Activated gamma-delta T cell treated with anti-CD3 and anti-CD28 coated beads, Interleukin-2, amount 50 U/mL, for 16 hours (primary cell): Measurements from ENCODE around the gene SEC23A.
"Not testable (repeated sequence)": the region's sequence is repeated elsewhere in the genome, so short reads cannot be mapped to it uniquely, and the experiment has no call there.

Experiments
- DNase-seq: peaks from one replicate; pipeline ENCODE4 v3.0.0-alpha.2; 2020; ENCODE audit warnings: low read depth

Gene SEC23A

DNA sequence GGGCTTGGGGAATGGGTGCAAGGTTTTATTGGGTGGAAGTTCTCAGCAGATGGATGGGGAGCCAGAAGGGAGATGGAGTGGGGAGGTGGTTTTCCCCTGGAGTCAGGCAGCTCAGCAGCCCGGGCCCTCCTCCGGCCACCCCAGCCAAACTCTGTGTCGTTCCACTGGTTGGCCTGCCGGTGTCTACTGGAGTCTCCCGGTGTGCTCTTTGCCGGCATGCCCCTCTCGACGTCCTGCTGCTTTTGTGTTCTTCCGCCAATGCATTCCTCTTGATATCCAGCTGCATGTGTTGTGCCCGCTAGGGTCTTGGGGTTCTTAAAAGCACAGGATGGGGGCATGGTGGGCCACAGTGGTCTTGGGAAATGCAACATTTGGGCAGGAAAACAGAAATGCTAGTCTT is 72.8 kb downstream of the SEC23A start:
- DNase-seq = no peak

DNA sequence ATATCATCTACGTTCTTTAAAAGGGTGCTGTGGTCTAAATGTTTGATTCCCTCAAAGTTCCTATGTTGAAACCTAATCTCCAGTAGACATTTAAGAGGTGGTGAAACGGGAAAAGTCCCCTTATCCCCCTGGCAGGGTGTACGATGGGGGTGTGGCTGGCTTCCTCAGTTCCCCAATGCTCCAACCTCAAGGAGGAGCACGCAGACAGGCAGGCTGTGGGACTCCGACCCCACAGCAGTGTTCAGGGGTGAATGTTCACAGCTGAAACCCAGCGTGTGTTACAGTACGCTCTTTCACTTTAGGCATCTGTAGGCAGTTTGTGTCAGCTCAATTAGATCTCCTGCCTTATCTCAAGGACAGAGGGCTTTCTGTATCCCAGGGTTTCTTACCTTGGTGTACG is 73.2 kb downstream of the SEC23A start:
- no peak for DNase-seq

DNA sequence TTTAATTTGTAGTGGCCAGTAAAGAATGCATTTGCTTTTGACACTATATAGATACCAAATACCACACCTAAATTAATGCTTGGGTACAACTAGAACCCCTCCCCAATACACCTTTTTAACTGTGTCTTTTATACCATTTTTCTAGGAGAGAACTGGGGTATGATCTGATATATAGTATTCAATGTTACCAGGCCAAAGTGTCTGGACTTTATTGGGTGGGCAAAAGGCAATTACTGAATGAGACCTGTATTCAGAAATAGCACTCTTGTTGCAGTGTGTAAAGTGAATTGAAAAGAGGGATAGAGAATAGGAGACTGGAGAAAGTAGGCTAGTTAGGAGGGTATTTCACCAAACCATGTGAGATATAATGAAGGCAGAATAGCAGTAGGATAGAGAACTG is 74.4 kb downstream of the SEC23A start:
- no peak for DNase-seq

DNA sequence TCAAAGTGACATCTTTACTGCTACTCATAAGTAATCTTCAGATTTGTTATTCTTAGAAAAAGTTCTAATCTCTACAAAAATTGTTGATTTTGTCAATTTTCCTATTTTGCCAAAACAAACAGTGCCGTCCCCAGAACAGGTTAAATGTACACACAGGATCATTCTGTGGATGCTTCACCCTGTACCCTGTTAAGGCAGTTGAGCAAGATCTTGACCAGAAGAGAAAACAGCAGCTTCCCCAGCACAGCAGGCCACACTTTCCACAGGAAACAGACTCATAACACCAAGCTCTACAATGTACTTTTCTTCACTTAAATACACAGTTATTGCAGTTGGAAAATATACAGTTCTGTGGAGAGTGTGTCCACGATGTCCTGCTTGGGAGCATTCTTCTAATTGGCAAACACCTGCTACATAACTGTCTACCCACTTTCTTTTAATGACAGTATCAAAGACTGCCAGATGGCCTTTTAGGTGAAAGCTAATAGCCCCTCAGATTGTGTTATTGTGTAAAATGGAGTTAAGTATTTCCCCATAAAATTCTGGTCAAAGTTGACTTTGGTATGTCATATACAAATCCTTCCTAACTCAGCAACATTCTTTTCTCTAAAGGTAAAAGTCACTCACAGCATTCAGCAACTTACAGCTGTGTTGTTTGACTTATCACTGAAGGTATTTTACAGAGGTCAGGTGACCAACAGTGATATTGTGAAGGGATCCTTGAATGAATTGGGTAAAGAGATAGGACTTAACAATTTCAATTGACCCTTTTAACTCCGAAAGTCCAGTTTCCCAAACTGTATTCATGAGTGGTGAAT is 77.0 kb downstream of the SEC23A start:
- no peak for DNase-seq

DNA sequence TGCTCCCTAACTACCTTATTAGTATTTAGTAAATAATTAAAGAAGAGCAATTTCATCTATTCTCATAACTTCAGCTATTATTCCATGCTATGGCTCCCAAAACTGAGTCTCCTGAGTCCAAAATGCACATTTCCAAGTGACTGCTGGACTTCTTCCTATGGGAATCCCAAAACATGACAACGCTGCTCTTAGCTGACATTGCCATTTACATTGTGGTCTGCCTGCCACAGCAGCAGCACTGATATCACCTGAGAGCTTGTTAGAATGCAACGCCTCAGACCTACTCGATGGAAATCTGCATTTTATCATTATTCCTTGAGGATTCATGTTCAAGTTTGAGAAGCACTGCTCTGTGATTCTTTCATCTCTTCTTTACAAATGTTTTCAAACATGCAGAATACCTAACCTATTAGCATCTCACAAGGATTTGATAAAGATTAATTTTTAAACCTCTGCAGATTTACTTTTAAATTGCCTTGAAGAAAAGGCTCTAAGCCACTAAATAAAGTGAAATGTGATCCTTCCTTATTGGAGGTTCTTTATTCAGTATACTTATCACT is 77.7 kb downstream of the SEC23A start:
- DNase-seq = no peak

DNA sequence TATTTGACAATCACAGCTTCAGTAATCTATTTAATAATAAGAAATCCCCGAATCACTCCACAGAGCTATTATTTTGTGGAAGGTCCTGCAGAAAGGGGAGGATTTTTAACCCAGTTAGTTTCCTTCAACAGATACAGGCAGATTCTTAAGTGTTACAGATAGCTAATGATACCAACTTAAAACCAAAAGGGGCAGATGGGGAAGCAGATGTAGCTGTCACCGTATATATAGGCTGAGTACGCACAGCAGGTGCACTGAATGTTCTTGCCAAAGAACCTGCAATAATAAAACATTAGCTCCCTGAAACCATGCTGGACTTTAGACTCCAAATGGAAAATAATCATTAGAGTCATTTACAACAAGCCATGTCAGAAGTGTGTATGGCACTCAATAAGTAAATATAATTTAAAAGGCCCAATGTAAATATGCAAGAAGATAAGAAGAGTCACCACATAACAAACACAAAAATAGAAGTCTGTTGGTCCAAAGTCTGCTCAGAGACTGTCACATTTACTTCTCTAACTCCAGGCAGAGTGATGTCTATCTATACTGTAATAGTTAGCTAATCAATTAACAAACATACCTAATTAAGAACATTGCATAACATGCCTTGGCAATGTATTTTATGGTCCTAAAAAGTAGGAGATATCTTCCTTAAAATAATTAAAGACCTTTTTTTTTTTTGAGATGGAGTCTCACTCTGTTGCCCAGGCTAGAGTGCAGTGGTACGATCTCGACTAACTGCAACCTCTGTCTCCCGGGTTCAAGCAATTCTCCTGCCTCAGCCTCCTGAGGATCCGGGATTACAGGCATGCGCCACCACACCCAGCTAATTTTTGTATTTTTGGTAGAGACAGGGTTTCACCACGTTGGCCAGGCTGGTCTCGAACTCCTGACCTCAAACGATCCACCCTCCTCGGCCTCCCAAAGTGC is 78.8 kb downstream of the SEC23A start:
- no peak for DNase-seq

DNA sequence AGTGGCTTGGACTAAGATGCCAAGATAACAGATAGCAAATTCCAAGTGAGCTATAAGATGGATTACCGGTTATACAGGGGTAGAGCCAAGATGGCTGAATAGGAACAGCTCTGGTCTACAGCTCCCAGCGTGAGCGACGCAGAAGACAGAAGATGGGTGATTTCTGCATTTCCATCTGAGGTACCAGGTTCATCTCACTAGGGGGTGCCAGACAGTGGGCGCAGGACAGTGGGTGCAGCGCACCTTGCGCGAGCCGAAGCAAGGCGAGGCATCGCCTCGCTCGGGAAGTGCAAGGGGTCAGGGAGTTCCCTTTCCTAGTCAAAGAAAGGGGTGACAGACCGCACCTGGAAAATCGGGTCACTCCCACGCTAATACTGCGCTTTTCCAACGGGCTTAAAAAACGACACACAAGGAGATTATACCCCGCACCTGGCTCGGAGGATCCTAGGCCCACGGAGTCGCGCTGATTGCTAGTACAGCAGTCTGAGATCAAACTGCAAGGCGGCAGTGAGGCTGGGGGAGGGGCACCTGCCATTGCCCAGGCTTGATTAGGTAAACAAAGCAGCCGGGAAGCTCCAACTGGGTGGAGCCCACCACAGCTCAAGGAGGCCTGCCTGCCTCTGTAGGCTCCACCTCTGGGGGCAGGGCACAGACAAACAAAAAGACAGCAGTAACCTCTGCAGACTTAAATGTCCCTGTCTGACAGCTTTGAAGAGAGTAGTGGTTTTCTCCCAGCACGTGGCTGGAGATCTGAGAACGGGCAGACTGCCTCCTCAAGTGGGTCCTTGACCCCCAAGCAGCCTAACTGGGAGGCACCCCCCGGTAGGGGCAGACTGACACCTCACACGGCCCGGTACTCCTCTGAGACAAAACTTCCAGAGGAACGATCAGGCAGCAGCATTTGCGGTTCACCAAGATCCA is 85.7 kb downstream of the SEC23A start:
- not testable (repeated sequence) for DNase-seq

DNA sequence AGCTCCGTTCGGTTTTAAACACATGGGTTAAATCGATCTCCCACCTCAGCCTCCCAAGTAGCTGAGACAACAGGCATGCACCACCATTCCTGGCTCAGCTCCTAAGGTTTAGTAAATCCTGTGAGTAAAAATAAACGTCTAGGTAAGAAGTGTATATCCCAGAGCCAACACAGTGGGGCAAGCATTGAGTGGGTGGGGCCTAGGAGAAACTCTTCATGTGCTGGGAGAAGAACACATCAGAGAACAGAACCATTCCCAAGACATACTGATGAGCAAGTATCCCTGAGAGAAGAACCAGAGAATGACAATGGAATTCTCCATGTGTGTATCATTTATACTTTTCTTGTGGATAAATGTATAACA is 86.3 kb downstream of the SEC23A start:
- no peak for DNase-seq

DNA sequence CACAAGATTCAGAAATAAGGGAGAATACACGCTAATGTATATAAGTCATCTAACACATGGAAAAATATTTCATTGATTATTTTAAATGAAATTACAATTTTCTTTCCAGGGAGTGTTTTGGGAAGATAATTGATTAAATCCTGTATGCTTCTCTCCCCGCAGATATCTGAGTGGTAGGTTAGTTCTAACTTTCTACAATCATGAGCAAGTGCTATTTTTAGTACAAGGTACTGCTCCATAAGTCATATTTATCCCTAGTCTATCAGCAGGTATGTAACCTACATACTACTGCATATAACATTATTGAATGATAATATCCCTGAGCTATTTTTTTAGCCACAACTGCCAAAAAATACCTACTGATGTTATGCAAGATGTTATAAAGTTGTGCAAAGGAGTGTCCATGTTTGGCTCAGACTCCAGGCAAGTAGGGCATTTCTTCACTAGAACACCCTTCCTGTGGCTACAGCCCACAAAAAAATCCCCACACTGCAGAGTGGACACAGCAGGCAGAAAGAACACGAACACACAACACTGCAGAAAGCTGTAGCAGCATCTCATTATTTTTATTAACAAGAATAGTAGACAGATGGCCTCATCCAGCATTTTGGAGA is 87.0 kb downstream of the SEC23A start:
- DNase-seq = no peak

DNA sequence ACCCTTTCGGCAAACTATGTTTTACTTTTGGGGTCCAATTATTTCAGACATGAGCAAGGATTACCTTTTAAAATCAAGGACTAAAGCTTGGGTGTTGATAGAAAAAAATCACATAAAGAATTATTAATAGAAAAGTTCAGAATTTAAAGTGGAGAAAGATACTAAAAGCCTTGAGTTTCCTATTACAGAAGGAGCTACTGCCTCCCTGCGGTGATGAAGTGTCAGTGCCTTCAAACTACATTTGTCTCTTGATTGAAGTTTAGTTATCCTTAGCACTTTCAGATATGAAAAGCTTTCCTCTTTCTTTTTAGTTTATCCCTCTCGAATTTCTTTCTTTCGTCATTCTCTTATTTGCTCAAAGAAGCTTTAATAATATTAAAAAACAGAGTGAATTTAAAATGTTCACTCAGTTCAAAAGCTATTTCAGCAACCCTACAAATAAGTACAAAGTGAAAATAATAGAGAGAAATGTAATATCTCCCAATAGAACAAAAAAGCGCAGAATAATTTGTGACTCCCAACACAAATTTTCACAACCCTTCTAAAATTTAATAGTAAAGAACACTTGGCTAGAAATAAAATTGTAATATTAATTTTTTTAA is 87.6 kb downstream of the SEC23A start:
- DNase-seq = no peak

DNA sequence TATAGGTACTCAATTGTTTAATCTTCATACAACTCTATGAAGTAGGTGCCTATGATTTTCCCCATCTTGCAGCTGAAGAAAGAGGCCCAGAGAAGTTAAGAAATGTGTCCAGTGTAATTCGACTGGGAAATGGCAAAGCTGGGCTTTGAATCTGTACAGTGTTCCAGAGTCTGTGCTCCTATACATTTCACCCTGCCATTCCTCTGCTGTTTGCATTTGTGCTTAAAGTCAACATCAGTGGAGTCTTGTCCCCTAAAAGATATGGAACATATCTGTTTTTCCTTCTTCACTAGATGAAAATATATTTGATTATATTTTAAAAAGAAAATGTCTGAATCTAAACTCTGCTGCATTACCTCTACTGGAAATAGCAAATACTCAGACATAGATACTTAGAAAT is 88.6 kb downstream of the SEC23A start:
- no peak for DNase-seq

DNA sequence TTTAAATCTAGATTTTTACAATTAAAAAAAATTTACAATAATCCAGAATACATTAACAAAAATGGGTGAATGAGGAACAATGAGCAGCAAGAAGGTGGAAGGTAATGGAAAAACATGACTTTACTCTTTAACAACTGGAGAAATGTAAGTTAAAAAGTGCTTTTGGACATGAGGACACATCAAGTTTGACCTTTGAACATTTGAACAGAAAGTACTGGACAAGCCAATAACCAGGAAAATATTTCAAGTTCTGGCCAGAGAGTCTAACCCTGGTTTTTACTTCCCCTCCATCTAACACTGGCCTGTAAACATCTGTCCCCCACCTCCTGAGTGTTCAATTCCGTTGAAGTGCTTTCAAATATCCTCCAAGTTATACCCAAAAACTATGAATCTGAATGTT is 94.1 kb downstream of the SEC23A start:
- not testable (repeated sequence) for DNase-seq

DNA sequence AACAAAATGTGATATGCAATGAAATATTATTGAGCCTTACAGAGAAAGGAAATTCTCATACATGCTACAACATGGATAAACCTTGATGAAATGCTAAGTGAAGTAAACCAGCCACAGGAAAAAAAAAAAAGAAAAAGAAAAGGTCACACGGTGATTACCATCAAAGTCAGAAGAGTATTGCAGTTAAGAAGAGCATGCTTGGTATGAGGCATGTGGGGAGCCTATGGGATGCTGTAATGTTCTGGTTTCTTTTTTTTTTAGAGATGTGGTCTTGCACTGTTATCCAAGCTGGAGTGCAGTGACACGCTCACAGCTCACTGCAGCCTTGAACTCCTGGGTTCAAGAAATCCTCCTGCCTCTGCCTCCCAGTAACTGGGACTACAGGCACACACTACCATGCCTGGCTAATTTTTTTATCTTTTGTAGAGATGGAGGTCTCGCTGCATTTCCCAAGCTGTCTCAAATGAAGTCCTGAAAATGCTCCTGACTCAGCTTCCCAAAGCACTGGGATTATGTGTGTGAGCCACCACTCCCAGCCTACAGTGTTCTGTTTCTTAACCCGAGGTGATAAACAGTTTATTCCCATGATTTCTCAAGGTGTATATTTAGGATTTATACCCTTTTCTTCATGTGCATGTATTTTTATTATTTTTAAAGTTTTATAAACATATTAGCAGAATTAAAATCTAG is 96.2 kb downstream of the SEC23A start:
- DNase-seq = no peak

DNA sequence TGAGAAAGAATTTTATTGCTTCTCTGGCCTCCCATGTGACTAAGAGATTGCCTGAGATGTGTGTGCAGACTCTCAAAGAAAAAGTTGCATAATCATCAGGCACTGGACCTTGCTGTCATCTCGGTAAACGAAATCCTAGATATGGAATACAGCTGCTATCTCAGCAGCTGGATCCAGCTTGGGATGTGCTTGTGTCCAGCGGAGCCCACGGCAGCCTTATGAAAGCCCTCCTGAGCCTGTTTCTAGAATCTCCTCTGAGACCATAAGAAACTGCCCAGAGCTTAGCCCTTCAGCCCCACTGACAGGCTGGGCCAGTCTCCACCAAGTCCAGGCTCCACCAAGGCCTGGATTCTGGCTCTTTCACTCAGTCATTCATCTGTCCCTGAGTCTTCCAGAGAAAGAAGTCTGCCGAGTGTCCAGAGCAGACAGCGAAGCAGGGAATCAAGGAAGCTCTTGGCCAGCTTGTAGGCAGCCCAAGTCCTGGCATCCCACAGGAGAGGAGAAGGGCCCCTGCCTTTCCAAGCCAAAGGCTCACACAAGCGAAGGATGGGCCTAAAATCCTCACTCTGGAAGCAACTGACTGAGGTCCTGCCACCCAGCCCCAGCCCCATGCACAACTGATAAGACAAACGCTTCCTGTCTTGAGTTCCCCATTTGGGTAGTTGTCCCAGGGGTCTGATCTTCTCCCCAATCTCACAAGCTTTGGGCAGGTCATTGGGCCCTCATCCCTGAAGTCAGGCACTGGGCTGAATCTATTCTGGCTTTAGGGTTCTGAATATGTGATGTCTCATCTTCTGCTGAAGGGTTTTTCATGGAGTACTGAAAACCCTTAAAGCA is 97.8 kb downstream of the SEC23A start:
- DNase-seq = no peak

DNA sequence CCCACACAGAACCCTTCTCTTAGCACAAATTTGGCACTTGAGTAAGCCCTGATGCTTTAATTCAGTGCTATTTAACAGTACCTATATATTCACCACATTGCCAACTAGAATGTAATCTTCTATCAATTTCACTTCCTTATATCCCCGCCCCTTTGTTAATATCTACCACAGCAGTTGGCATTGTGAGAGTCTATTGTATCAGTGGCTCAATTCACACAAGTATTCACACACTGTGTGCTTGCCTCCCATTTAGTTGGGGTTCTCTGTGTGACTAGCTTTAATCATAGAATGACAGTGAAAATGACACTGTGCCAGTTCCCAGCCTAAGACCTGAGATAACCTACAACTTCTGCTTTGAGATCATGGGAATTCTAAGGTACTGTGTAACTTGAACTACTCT is 103.1 kb downstream of the SEC23A start:
- no peak for DNase-seq

DNA sequence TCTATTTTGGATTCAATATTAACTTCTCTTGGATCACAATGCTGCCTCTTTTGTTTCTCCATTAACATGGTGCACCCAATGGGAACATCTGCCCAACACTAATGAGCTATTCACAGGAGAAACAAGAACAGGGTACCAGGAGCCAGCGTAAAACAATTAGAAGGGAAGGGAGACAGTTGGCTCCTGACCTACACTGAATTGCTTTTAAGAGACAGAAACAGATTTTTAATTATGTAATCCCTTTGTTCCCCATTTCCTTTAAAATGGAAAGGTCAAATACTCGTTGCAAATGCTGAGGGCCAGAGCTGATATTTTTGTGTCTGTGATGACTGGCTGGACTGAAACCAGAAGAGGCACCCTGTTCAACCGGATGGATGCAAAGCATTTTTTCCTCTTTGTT is 108.3 kb downstream of the SEC23A start:
- no peak for DNase-seq

DNA sequence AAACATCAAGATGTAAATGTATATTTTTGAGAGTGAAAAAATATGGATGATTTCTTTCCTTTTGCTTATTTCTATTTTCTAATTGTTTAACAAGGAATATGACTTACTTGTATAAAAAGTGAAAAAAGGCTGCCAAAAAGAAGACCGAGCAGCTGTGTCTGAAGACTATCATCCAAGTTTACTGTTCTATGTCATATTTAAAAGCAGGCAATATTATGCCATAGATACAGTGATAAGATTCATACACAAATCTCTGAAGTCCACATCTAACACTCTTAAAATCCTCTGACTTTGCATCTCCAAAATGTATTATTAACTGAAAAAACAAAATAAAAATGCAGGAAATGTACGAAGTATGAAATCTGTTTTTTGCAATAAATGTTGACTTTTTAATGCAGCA is 109.1 kb downstream of the SEC23A start:
- no peak for DNase-seq

DNA sequence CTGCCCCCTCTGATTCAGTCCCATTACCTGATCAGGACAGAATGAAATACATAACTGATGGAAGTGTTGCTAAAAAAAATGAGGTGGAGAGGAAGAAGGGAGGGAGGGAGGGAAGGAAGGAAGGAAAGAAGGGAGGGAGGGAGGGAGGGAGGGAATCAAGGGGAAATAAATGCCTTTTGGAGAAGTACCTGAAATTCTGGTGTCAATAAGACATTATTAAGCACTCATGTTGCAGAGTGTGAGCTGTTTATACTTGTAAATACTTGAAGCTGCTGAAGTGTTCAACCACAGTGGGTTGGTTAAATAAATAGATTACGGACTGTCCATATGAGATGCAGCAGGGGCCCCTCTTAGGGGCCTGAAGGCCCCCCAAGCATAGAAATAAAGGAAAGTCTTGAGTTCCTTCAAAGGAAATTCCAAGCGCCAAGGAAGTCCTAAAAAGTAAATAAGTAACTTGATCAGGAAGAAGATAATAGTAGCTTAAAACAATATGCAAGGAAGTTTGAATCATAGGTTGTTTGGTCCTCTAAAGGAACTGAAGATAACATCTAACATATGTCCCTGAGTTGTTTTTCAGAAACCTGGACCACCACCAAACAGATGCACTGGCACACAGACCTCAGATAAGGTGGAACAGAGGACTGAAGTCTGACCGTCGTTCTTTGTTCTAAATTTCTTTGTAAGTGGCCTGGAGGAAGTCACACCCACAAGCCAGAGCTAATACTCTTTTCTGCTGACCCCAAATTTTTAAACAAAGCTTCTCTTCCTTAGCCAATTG is 110.8 kb downstream of the SEC23A start:
- no peak for DNase-seq

DNA sequence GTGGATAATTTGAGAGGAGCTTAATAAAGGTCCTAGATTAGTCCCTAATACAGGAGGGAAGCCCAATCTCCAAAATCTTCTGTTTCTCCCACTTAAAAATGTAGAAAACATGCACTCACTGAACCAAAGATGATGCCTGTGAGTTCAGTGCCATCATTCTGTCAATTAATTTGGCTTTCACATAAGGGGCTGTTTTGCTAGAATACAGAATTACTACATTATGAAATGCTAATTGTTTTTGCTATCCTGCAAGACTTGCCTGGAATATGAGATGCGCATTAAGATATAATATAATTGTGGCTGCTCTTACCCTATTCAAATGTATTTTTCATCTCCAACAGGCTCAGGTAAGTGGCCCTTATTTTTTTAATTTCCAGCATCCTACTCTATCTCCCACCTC is 111.7 kb downstream of the SEC23A start:
- DNase-seq = no peak
